ENCODE measurements around the gene ABCC1.
"Not testable (repeated sequence)": the region's sequence is repeated elsewhere in the genome, so short reads cannot be mapped to it uniquely, and the experiment has no call there.

ABCC1 gene

GRCh38 chr16:16163571-16163970 is 214.2 kb downstream of the ABCC1 start:
- no peak for DNase-seq

DNA sequence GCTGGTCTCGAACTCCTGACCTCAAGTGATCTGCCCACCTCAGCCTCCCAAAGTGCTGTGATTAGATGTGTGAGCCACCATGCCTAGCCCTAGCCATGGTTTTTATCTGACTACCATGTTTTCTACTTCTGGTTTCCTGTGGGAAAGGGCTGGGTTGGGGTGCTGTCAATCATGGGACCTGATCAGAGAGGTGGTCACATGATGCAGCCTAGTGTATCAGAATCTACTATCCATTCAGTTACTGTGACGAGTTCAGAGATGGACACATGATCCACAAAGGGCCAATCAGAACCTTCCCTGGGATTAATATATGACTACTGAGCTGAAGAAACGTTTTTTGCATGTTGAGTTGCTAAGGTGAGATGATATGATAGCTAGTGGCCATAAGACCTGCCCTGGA is 214.8 kb downstream of the ABCC1 start:
- no peak for DNase-seq

GRCh38 chr16:16166085-16166484 is 216.7 kb downstream of the ABCC1 start:
- no peak for DNase-seq

- no peak for DNase-seq
Observed at GRCh38 chr16:16166949-16167348, 217.5 kb downstream of the ABCC1 start.

DNA sequence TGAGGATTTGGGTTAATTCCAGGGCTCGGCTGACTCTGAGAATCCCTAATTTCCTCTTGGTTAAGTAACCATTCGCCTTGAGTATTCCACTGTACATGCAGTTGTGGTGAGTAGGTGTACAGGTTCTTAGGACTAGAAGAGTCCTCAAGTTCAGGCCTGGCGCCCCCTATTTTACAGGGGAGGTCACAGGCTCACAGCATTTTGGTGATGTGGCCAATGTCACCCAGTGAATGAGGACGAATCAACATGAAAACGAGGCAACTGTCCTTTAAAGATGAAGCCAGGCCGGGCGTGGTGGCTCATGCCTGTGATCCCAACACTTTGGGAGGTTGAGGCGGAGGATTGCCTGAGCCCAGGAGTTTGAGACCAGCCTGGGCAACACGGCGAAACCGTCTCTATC is 218.5 kb downstream of the ABCC1 start:
- DNase-seq = no peak

DNA sequence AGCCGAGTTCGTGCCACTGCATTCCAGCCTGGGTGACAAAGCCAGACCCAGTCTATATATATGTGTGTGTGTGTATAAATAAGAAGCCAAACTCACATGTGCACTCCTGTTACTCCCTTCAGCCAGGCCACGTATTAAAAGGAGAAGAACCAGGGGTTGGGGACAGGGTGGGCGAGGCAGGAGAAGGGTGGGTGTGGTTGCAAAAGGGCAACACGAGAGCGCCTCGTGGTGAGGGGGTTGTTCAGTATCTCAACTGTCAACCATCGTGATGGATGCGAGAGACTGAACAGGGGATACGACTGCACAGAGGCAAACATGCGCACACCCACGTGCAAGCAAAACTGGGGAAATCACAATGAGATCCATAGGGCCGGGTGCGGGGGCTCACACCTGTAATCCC is 219.0 kb downstream of the ABCC1 start:
- no peak for DNase-seq

DNA sequence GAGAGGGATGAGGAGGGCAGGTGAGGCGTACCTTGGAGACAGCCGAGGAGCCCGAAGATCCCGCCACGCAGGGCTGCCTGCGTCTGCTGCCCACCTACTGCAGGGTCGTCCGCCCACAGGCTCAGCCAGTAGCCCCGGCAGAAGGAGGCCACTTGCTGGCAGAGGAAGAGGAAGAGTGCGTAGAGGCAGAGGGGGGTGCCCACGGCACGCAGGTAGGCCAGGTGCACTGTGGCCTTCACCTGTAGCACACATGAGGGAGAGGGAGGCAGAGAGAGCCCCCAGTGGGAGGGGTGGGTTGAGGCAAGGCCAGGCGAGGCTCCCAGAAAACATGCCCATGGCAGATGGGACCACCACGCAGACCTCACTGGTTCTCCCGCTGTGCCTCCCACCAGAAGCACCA is 220.2 kb downstream of the ABCC1 start:
- DNase-seq = no peak

GRCh38 chr16:16171332-16171919 is 222.0 kb downstream of the ABCC1 start:
- DNase-seq = no peak

GRCh38 chr16:16172991-16173390 is 223.6 kb downstream of the ABCC1 start:
- no peak for DNase-seq

GRCh38 chr16:16175296-16175695 is 225.9 kb downstream of the ABCC1 start:
- DNase-seq = no peak

DNA sequence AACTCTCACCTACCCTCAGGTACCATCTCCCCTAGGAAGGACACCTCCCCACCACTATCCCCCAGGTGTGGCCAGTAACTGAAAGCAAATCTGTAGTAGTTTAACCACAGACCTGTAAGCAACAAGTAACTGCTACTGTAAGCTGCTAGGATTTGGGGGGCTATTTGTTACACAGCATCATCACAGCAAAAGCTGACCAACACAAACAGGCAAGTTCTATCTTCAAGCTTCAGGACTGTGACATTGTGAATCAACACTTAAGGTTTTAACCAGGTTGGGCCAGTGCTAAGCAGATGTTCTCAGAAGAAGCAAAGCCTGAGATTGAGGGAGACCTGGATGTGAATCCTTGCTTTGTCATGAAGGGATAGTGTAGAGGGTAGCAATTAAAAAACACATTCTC is 226.9 kb downstream of the ABCC1 start:
- DNase-seq = no peak

DNA sequence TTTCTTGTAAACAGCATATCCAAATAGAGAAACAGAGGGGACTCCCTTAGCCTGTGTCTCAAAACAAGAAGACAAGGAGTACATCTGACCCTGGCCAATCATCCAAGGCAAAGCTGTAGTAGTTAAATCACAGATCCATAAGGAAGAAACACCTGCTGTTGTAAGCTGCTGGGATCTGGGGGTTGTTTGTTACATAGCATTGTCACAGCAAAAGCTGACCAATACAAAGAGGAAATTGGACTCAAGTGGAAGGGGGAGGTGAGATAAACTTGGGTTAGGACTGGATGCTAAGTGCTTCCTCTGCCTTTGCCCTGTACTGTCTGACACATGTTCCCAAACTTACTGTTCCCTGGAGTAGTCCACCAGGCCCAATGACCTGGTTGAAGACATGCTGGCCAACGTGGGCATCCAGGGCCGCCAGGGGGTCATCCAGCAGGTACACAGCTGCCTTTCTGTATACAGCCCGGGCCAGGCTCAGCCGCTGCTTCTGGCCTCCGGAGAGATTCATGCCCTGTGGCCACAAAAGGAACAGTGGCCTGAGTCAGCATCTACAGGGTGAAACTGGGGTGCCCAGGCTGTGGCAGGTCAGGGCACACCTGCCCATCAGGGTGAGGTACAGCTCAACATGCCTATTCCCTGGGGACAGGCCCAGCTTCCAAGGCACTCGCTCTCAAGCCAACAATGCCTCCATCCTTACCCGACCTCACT is 229.2 kb downstream of the ABCC1 start:
- DNase-seq = no peak

DNA sequence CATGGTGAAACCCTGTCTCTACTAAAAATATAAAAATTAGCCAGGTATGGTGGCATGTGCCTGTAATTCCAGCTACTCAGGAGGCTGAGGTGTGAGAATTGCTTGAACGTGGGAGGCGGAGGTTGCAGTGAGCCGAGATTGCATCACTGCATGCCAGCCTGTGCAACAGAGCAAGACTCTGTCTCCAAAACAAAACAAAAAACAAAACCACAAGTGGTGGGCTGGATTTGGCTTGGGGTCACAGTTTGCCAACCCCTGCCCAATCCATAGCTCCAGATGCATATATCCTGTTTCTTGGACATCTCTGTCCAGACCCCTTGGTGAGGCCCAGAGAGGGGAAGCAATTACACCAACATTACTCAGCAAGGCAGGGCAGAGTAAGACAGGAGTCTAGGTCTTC is 232.3 kb downstream of the ABCC1 start:
- not testable (repeated sequence) for DNase-seq

- no peak for DNase-seq
Observed at GRCh38 chr16:16182918-16183317, 233.5 kb downstream of the ABCC1 start.

DNA sequence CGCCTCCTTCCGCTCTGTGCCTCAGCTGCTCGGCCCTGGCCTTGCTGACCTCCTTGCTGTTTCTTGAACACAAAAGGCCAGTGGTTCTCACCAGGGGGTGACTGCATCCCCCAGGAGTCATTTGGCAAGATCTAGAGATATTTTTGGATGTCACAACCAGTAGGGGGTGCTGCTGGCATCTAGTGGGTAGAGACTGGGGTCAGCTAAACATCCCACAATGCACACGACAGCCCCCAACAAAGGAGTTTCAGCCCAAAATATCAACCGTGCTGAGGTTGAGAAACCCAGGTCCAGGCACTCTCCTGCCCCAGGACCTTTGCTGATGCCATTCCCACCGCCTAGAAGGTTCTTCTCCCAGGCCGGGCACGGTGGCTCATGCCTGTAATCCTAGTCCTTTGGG is 234.1 kb downstream of the ABCC1 start:
- no peak for DNase-seq

- DNase-seq = no peak
Observed at GRCh38 chr16:16184594-16184993, 235.2 kb downstream of the ABCC1 start.

GRCh38 chr16:16185095-16185494 is 235.7 kb downstream of the ABCC1 start:
- DNase-seq = no peak

DNA sequence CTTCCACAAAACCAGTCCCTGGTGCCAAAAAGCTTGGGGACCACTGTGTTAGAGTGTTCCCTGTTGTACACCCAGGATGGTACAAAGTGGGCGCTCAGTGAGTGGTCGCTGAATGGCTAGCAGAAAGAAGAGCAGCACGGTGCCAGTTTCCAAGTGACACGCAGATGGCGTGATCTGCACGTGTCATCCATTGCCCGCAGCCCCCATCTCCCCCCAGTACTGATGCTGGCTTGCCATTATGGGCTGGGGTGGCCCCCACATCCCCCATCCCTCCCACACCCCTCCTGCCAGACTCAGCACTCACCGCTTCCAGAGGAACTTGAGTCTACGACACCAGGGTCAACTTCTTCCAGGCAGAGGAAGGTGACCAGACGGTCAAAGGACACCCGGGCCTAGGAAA is 237.4 kb downstream of the ABCC1 start:
- no peak for DNase-seq

DNA sequence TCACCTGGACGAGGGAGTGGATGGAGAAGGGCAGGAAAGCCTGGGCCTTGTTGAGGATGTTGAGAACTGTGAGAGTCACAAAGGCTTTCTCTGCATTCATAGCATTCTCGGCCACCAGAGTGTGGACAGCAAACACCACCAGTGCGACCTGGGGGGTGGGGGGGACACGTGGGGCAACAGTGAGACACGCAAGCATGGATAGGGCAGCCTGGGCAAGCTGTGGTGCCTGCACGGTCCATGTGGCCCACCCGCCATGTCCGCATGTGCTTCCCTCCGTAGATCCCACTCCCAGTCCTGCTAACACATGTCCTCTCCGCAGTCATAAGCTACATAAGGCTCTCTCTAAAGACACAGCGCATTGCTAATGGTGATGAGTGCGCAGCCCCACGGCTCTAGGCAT is 239.4 kb downstream of the ABCC1 start:
- DNase-seq = no peak

- no peak for DNase-seq
Observed at GRCh38 chr16:16189842-16190241, 240.4 kb downstream of the ABCC1 start.

GRCh38 chr16:16190546-16190945 is 241.1 kb downstream of the ABCC1 start:
- DNase-seq = no peak

GRCh38 chr16:16190966-16191365 is 241.6 kb downstream of the ABCC1 start:
- DNase-seq = not testable (repeated sequence)

DNA sequence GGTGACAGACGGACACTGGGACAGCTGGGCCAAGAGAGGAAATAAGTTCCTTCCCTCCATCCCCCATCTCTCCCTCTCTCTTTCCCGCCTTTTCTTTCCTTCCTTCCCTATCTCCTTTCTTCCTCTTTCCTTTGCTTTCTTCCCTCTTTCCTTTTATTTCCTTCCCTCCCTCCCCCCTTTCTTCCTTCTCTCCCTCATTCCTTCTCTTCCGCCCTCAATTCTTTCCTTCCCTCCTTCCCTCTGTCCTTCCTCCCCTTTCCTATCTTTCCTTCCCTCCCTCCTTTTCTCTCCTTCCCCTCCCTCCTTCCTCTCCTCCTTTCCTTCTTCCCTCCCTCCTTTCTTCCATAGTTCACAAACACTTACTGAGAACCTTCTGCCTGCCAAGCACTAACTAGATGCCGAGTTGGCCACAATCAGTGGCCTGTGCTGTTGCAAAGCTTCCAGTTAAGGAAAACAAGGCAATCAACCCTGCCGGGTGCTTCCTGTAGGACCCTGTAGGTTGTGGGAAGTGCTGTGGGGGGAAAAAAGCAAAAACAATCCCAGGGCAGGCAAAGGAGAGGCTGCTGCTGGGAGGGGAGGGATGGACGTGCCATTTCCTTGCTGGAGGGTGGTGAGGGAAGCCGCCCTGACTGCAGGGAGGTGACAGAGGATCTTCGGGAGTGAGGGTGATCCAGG is 242.2 kb downstream of the ABCC1 start:
- DNase-seq = no peak

Data from stimulated activated CD4-positive, alpha-beta T cell treated with anti-CD3 and anti-CD28 coated beads, Interleukin-2, amount 100 ng/mL, for 48 hours (primary cell).